Activated CD4-positive, CD25-positive, alpha-beta regulatory T cell treated with anti-CD3 and anti-CD28 coated beads, Interleukin-2, amount 50 U/mL, for 24 hours (primary cell): ENCODE results near the gene TOGARAM2.
"Not testable (repeated sequence)": the region's sequence is repeated elsewhere in the genome, so short reads cannot be mapped to it uniquely, and the experiment has no call there.

Experiments
- ATAC-seq, 2 donors: fragments of 150-1000 bp; cut with Tn5 transposase; one replicate each; pipeline ENCODE4 v1.10.0; 2021; ENCODE audit warnings: mild to moderate bottlenecking in 1 of 2, moderate library complexity in 1 of 2

TOGARAM2 gene

GRCh38 chr2:28977176-28977875 is 3.8 kb upstream of the TOGARAM2 start:
- ATAC-seq, result no peak

DNA sequence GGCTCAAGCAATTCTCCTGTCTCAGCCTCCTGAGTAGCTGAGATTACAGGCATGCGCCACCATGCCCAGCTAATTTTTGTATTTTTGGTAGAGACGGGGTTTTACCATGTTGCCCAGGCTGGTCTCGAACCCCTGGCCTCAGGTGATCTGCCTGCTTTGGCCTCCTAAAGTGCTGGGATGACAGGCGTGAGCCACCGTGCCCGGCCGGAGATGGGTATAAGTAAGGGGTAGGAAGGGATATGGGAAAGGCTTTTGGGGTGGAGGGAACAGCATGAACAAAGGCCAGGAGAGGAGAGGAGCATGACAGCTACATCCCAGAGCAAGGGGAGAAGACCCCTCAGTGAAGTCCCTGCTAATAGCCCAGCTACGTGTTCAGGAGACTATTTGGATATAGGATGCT is 3.1 kb upstream of the TOGARAM2 start:
- ATAC-seq, result not testable (repeated sequence)

DNA sequence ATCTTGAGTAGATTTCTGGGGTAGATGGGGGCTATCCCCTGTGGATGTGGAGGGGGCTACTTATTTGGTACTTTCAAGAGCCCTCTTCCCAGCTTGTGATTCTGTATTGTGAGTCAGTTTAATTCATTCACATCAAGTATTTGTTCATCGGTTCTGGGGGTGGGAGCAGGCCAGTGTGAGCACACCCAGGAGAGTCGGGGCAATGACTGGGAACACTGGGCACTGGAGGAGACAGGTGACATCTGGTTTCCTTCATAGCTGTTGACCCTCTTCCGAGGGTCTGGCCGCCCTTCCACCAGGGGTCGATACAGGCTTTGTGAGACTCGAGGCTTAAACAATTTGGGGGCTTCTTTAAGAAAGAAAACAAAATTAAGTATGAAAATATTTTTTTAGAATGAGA is 2.5 kb upstream of the TOGARAM2 start:
- no peak for ATAC-seq

DNA sequence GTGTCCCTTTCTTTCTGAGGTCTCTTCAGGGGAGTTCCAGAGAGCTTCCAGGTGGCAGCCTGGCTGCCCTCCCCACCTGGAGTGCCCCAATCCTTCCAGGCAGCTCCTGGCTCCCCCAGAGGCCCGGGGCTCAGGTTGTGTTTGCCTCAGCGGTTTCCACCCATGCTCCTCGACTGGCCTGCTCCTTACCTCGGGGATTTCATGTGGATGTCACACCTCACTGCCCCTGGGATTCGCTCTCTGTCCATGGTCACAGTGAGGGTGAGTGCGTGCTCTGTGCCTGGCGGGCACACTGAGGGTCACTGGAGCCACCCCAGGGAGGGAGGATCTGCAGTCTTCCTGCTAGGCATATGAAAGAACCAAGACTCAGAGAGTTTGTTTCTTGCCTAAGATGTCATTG is 2.1 kb upstream of the TOGARAM2 start:
- no peak for ATAC-seq

GRCh38 chr2:28979576-28980366 is 1.3 kb upstream of the TOGARAM2 start:
- ATAC-seq, result no peak

- ATAC-seq, result no peak
Observed at GRCh38 chr2:28980368-28981015, 606 bp upstream of the TOGARAM2 start.

- ATAC-seq, result no peak
Observed at GRCh38 chr2:28981620-28982376, 700 bp downstream of the TOGARAM2 start.

GRCh38 chr2:28982381-28982950 is 1.4 kb downstream of the TOGARAM2 start:
- no peak for ATAC-seq

- no peak for ATAC-seq
Observed at GRCh38 chr2:28986429-28986828, 5.3 kb downstream of the TOGARAM2 start.

DNA sequence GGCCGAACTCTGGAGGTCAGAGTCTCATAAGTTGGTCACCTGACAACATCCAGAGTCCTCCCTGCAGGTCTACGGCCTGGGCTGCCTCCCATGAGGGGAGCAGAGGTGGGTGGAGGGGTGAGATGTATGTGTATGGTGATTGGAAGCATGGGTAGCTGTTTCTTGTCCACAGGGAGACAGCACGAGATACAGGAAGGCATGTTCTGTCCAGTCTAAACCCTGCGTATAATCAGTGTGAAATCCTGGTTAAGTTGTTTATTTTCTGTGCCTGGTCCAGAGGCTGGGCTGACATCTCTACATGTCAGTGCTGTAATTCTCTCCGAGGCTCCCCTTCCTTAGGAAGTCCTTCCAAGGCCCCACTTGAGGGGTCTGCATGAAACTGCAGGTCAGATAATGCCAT is 8.9 kb downstream of the TOGARAM2 start:
- no peak for ATAC-seq

DNA sequence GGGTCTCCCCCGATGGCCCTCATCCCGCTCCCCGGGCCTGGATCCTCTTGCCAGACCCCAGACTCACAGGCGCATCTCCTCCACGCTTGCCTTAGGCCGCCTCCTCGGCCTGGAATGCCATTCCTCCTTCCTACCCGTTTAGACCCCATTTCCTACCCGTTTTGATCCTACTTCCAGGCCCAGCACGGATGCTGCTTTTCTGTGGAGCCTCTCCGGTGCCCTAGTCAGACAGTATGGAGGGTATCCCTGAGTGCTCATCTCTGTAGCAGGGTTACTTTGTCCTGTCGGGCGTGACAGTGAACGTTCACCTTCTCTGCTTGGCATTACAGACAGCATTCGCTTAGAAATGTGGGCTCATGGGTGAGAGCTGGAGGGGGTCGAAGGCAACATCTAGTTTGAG is 9.3 kb downstream of the TOGARAM2 start:
- ATAC-seq, result no peak

DNA sequence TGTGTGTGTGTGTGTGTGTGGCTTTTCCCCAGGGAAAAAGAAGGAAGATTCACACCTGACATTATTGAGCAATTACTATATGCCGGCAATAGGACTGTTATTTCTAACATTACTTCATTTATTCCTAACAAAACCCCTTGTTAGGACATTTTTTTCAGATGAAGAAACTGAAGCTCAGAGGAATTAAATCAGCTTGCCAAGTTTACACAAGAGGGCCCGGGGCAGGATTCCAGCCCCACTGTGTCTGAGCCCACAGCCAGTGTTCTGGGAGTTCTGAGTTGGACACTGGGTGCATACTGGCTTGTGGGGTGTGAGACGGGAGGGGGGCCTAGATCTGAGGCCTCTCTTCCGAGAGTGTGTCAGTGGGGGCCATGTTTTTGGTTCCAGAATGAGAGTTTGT is 9.9 kb downstream of the TOGARAM2 start:
- no peak for ATAC-seq

GRCh38 chr2:28991460-28991859 is 10.4 kb downstream of the TOGARAM2 start:
- ATAC-seq, result no peak

DNA sequence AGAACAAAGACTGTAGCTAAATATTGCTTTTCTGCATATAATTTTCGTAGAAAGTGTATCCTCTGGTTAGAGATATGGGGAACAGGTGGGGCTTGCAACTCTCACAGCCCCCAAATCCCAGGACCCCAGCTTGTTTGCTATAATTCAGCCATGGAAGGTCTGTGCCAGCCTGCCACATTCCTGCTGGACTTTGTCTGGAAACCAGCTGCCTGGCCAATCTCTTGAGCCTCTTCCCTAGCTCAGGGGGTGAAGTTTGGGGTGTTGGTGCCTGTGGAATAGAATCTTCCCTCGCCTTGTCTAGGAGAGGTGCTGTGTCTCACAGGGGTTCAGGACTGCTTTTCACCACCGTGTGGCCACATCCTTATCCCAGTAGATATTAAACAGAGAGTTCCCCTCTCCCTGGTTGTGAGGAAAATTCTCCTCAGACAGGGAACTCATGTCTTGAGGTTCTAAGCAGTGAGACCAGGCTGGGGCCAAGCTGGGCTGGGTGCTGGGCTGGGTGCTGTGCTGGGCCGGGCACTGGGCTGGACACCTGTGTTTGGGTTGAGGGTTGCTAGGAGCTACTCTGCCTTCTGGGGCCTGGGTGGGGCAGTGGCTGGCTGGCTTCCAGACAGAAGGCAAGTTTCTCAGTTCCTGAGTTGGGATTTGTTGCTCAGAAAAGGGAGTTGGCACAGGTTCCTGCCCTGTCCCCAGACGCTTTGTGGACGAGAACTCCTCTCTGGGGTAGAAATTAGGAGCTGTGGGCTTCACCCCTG is 12.3 kb downstream of the TOGARAM2 start:
- no peak for ATAC-seq

DNA sequence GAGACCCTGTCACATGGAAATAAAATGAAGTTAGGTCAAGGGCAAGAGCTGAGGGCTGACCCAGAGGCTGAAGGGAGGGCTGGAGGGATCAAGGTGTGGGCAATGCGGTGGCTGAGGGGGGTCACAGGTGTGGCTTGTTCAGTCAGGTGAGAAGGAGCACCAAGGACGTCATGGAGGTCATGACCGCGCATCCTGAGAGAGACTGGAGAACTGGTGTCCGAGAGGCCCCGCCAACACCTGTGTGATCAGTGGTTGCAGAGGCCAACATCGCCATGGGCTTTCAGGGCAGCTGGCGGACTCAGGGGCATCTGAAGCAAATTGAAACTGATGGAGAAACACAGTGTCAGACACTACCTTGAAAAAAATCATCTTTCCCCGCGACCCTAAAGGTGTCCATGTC is 13.0 kb downstream of the TOGARAM2 start:
- ATAC-seq, result no peak

- ATAC-seq, result no peak
Observed at GRCh38 chr2:28994679-28995078, 13.6 kb downstream of the TOGARAM2 start.

- ATAC-seq, result no peak
Observed at GRCh38 chr2:28995765-28996750, 15.0 kb downstream of the TOGARAM2 start.

GRCh38 chr2:28997237-28997846 is 16.2 kb downstream of the TOGARAM2 start:
- ATAC-seq, result no peak

DNA sequence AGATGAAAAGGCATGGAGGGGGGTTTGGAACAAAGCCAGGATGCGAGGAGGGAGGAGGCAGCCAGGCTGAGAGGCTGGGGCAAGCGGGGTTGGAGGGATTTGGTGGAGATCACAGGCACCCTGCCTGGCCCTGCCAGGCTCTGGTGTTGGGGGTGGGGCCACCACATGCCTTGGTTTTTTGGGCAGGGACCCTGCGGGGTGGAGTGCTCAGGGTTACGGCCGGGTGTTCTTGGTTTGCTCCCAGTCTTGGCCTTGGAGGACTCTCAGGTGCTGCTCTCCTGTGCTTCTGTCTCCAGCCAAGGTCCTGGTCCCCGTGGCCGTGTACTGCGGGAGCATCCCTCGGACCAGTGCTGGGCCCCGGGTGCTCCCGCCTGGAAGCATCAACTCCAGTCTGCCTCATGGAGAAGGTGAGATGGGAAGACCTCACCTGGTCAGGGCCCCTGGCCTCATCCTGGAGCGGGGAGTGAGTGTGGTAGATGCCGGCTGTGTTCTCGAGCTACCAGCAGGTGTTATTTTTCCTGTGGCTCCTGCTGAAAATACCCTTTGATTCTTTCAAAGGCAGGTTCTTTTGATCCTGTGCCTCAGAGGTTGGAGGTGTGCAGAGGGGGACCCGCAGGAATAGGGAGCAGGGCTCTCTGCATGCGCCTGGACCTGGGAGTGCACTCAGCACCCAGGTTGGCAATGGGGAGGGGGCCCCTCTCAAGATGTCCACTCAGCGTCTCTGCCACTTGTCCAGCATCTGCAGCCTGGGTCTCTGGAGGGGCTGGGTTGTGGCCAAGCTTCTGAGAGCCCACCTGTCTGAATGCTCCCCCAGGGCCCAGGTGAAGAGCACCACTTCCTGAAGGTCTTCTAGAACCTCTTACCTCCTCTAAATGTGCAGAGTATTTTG is 17.0 kb downstream of the TOGARAM2 start:
- no peak for ATAC-seq
